ENCODE data around the gene STAMBPL1.

The STAMBPL1 gene

DNA sequence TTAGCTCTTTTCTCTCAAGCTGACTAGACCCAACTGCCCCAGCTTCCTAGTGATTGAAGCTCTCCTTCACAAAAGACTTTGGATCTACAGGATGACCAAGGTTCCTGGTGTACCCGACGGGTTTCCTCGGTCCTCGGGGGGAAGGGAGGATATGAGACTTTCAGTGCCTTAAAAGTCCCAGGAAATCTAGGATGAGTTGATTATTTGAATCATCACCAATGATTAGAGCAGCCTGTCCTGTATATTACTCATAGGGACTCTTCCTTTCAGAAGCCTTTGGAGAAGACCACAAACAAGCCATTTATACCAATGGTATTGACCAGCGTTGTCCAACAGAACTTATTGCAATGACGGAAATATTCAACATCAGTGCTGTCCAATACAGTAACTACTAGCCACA, 78.7 kb downstream of the STAMBPL1 start:
- no peak for DNase-seq

- DNase-seq, result no peak
Measured at GRCh38 chr10:88960802-88961201, 80.8 kb downstream of the STAMBPL1 start.

DNA sequence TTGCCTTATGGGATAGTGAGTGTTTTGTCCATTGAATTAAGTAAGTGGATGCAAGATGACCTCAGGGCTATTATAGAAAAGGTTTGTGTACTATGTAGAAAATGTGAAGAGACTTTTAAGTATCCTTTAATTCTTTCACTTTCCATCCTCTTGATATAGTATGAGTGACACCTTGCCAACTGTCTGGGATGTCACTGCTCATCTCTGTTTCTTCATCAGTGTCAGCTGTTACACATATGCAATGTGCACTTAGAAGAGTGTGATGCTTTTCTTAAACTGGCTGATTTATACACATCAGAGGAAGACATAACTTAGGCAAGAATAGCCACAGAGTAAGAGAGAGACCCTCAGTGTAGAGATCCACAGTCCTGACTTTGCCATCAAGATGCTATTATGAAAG, 81.2 kb downstream of the STAMBPL1 start:
- no peak for DNase-seq

- peak; percentile 45 for DNase-seq
Measured at GRCh38 chr10:88962336-88962735, 82.3 kb downstream of the STAMBPL1 start.

GRCh38 chr10:88963318-88963717, 83.3 kb downstream of the STAMBPL1 start:
- DNase-seq, result no peak

DNA sequence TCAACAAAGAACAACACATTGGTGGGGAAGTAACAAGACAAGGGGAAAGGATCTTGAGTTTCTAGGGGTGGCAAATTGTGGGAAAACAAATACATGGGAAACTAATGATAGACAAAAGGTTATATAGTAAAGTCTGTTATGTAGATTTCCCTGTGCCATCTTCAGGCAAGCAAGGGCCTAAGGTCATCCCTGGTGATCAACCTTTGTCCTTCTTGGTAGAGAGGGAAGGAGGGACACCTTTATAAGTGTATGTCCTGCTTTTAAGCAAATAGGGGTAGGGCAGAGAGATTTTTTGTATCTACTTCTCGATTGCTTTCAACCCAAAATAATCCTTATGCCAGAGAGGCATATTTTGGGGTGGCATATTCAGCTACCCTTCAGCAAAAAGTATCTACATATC, 84.3 kb downstream of the STAMBPL1 start:
- no peak for DNase-seq

DNA sequence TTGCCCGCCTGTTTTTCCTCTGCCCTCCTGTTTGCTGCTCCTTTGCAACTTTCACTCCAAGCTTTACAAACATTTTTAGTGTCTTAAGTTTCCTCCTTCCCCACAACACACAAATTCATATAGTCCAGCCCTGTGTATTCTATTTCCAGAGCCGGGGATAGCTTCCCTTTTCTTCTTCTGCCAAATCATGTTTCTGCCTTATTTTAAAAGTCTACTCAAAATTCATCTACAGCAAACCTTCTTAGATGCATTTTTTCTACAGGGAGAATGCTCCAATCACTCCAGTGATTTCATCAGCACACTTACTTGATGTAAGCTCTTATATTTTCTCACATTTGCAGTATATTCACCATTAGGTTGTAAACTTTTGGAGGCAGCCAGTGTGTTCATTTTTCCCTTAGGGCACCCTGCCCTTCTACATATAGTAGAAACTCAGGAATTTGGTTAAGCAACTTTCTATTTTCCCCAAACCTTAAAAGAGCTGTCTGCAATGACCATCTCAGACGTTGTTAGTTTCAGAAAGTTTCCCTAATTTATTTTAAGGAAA, 84.9 kb downstream of the STAMBPL1 start:
- DNase-seq, result no peak

DNA sequence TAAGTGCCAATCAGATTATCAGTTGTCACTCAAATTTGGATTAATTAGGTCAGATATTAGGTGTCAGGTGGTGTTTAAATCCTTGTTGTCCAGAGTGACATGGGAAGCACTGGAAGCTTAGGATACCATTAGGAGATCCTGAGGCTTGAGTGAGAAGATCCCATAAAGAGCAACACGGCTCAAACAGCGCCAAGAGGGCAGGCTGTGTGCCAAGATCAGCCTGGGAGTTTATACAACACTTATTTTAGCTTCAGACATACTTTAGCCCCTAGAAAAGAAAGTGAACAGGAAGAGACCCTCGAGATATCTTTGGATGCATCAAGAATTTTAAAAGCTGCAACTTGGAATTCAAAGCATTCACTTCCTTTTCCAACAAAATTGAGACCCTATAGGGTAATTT, 86.8 kb downstream of the STAMBPL1 start:
- DNase-seq, result no peak

- DNase-seq, result no peak
Measured at GRCh38 chr10:88968391-88968790, 88.3 kb downstream of the STAMBPL1 start.

DNA sequence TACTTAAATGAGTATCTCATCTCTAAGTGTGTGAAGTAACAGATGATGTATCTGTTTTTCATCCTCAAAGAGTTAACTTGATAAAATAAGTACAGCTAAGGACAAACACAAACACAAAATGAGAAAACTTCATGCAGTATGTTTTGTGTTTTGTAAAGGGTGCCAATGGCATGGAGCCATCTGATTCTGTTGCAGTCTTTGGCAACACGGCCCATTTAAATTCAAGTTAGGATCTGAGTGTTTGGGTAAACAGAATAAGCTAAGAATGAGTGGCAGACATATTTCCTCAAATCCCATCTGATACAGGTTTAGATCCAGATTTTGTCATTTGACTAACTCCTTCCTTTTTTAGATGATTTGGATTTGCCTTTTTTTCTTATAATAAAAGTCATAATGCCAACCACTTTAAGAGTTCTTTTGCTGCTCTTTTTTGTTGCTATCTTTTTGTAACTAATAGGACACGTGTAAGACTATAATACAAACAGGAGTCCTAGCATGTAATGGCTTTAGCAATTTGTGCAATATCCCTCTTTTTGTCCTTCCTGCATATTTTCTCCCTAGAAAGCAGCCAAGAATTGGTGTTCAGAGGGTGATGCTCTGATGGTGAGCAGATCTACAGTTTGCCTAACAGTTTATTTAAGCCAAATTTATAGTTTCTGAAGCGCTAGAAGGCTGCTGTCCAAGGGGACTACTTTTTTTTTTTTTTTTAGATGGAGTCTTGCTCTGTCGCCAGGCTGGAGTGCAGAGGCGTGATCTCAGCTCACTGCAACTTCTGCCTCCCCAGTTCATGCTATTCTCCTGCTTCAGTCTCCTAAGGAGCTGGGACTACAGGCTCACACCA, 91.4 kb downstream of the STAMBPL1 start:
- no peak for DNase-seq
